GM12865 (cell line): ENCODE data around the gene HPGD.

Experiments
- DNase-seq: peaks from one replicate; pipeline ENCODE4 v3.0.0; 2010; ENCODE audit warnings: low read depth
- H3K4me3 ChIP-seq: 2 replicates; pipeline ENCODE4 v1.5.1; 2011; ENCODE audit warnings: mild to moderate bottlenecking, low read depth, low read length, control low read depth
- TF ChIP-seq, protein P1 (sequence below): IDR thresholded peaks from 2 replicates; pipeline ENCODE4 v1.5.1; 2011; ENCODE audit warnings: low read length, control low read depth, low read depth, inconsistent platforms; ENCODE audit not compliant: insufficient read depth; ENCODE audit errors: missing control alignments

The HPGD gene

DNA sequence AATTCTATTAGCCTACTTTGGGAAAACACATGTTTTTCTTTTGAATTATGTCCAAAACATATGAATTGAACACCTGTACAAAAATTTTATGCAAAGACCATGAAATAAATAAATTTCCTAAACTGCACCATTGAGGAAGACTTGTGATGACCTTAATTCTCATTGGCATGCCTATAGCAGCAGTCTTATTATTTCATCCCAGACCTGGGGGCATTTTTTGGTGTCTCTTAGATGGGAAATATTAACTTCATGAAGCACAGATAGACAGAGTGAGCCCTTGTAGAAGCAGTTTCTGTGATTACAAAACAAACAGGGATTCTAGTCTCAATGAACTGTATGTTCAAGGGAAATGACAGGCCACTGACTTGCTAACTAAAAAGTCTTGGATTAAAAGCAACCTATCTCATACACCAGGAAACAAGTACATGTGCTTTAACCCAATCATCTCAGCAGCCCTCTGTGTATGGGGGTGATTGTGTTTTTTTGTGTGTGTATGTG, 32.0 kb upstream of the HPGD start:
- DNase-seq, result no peak

DNA sequence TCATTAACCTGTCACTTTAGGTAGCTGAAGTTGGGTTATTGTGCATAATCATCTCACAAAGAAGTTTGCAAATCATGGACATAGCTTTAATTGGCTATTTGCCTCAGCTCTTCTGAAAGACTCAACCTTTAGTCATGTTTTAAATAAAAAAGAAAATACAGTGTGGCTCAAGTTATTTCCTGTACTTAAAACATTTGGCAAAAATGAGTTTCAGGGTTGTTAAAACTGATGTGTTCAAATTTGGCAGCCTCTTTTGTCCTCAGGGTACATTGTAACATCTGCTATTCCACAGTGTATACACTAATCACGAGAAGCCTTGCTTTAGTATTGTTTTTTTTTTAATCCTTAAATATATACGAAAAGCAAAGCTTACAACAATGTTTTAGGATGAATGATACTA, 31.5 kb upstream of the HPGD start:
- TF ChIP-seq, protein P1, sequence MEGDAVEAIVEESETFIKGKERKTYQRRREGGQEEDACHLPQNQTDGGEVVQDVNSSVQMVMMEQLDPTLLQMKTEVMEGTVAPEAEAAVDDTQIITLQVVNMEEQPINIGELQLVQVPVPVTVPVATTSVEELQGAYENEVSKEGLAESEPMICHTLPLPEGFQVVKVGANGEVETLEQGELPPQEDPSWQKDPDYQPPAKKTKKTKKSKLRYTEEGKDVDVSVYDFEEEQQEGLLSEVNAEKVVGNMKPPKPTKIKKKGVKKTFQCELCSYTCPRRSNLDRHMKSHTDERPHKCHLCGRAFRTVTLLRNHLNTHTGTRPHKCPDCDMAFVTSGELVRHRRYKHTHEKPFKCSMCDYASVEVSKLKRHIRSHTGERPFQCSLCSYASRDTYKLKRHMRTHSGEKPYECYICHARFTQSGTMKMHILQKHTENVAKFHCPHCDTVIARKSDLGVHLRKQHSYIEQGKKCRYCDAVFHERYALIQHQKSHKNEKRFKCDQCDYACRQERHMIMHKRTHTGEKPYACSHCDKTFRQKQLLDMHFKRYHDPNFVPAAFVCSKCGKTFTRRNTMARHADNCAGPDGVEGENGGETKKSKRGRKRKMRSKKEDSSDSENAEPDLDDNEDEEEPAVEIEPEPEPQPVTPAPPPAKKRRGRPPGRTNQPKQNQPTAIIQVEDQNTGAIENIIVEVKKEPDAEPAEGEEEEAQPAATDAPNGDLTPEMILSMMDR, result no peak
- no peak for DNase-seq
- H3K4me3 ChIP-seq, result no peak overlapping the region

More for the DNA sequence above, 32.0 kb upstream of the HPGD start:
- TF ChIP-seq, protein P1, result no peak
- H3K4me3 ChIP-seq, result no peak overlapping the region

DNA sequence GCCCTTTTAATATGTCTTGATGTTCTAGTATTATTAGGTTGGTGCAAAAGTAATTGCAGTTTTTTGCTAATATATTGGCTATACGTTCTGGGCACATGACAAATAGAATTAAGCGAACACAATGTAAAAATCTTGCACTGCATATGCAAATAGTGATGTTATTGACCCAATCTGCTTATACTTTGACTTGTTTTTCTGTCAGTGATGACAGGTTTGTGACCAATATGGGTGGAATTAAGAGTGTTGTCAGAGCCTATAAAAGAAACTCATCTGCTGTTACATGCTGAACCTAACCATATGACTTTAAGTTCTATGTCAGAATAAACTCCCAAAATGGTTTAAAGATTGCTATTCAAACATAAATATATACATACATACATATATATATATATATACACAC, 30.7 kb upstream of the HPGD start:
- no peak overlapping the region for H3K4me3 ChIP-seq
- DNase-seq, result no peak
- TF ChIP-seq, protein P1, result no peak

DNA sequence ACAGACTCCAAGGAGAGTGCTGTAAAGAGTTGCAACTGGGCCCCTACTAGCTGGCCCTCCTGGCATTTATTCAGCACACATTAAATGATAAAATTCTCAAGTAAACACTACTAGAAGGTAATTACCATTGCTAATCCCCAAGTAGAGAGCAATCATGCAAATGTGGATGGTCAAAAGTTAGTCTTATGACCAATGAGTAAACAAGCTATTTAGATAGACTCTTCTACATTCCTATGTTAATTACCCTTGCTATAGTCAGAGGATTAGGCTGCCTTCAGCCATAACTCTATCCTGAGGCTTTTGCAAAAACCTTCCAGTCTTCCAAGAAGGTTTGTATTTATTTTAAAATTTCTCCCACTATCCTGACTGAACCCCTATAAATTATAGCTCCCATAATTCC, 28.3 kb upstream of the HPGD start:
- H3K4me3 ChIP-seq, result no peak overlapping the region
- no peak for DNase-seq
- TF ChIP-seq, protein P1, result no peak

DNA sequence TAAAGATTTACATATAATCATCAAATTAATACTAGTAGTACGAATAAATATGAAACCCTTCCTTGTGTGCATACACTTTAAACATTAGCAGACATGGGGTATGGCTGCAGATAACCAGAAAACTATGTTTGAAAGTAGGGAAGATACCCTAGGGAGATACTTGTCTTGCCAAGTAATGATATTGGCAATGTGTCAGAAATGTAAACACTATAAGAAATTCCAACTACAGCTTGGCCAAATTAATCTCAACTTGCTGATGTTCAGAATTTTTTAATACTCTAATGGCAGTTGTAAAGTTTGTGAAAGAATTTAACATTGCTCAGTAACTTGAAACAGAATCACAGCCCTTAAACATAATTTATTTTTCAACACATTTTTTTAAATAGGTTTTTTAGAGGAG, 27.4 kb upstream of the HPGD start:
- TF ChIP-seq, protein P1, result no peak
- H3K4me3 ChIP-seq, result no peak overlapping the region
- DNase-seq, result no peak

DNA sequence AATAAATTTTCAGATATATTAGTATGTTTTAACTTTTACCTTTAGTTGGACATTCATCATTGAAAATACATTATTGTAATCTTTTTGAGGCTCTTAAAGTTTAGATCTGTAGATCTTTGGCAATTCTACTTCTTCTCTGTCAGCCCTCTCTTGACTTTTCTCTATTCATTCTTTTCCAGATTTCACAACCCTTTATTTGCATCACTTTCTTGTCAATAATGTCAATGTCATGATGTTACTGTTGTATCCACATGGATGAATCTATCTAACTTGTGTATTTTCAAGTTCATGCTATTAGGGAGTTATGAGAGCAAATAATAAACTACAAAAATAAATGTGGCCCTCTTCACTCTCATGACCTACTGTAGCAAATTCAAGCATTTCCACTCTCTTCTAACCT, 23.0 kb upstream of the HPGD start:
- TF ChIP-seq, protein P1, result no peak
- no peak for DNase-seq
- H3K4me3 ChIP-seq, result no peak overlapping the region

DNA sequence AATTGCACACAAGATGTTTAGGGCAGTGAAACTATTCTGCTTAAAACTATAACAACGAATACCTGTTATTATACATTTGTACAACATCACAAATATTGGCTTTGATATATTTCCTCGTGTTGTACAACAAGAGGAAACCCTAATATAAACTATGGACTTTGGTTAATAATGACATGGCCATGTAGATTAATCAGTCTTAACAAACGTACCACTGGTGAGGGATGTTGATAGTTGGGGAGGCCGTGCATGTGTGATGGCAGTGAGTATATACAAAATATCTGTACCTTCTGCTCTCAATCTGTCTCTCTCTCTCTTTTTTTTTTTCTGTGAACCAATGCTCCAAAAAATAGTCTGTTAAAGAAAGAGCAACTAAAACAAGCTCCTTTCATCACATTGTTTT, 22.2 kb upstream of the HPGD start:
- no peak for DNase-seq
- no peak overlapping the region for H3K4me3 ChIP-seq
- TF ChIP-seq, protein P1, result no peak
